BE2C (cell line): ENCODE results near the gene ZNF101.

ENCODE experiments used
- DNase-seq: peaks from one replicate; pipeline ENCODE4 v3.0.0-alpha.2; 2020
- H3K27me3 ChIP-seq: fragments of 250-450 bp; sonication (Bioruptor Pico); 2 replicates; pipeline ENCODE4 v1.5.1; 2020; ENCODE audit warnings: mild to moderate bottlenecking
- H3K36me3 ChIP-seq: fragments of 250-450 bp; sonication (Bioruptor Pico); 2 replicates; pipeline ENCODE4 v1.5.1; 2020; ENCODE audit warnings: mild to moderate bottlenecking
- H3K4me1 ChIP-seq: fragments of 250-450 bp; sonication (Bioruptor Pico); 2 replicates; pipeline ENCODE4 v1.5.1; 2020
- H3K4me3 ChIP-seq: 2 replicates; pipeline ENCODE4 v1.5.1; 2011; ENCODE audit warnings: low read depth, low read length
- H3K9me3 ChIP-seq: fragments of 250-450 bp; sonication (Bioruptor Pico); 2 replicates; pipeline ENCODE4 v1.5.1; 2020
- CTCF ChIP-seq: IDR thresholded peaks from 2 replicates; pipeline ENCODE4 v1.5.1; 2012; ENCODE audit warnings: mild to moderate bottlenecking, low read depth, low read length

The ZNF101 gene

GRCh38 chr19:19631346-19631745 is 37.3 kb upstream of the ZNF101 start:
- TF ChIP-seq CTCF: no peak
- H3K9me3 ChIP-seq: no peaks in the 10 kb centered on the region; the same call in 1 of the 2 replicates
- no peaks in the 10 kb centered on the region for H3K36me3 ChIP-seq
- H3K27me3 ChIP-seq: peaks cover 11% of the 10 kb centered on the region
- no peaks in the 10 kb centered on the region for H3K4me1 ChIP-seq
- DNase-seq: no peak
- H3K4me3 ChIP-seq: no peak overlapping the region

- Histone ChIP-seq H3K27me3 (peaks cover 6% of the 10 kb centered on the region), H3K36me3 (no peaks in the 10 kb centered on the region), H3K4me3 (no peak overlapping the region), H3K4me1 (no peaks in the 10 kb centered on the region), H3K9me3 (no peaks in the 10 kb centered on the region; the same call in 1 of the 2 replicates)
- no peak for TF ChIP-seq CTCF
- no peak for DNase-seq
Measured at GRCh38 chr19:19632661-19633060, 36.0 kb upstream of the ZNF101 start.

- Histone ChIP-seq H3K27me3 (no peaks in the 10 kb centered on the region), H3K36me3 (no peaks in the 10 kb centered on the region), H3K9me3 (no peaks in the 10 kb centered on the region), H3K4me3 (no peak overlapping the region), H3K4me1 (no peaks in the 10 kb centered on the region)
- TF ChIP-seq CTCF: no peak
- no peak for DNase-seq
Measured at GRCh38 chr19:19633711-19634515, 34.7 kb upstream of the ZNF101 start.

GRCh38 chr19:19634516-19635312 is 33.9 kb upstream of the ZNF101 start:
- Histone ChIP-seq H3K36me3 (no peaks in the 10 kb centered on the region), H3K27me3 (no peaks in the 10 kb centered on the region), H3K9me3 (no peaks in the 10 kb centered on the region), H3K4me3 (no peak overlapping the region), H3K4me1 (no peaks in the 10 kb centered on the region)
- no peak for TF ChIP-seq CTCF
- DNase-seq: no peak

GRCh38 chr19:19635313-19635702 is 33.3 kb upstream of the ZNF101 start:
- no peak for TF ChIP-seq CTCF
- no peaks in the 10 kb centered on the region for H3K9me3 ChIP-seq
- no peaks in the 10 kb centered on the region for H3K36me3 ChIP-seq
- no peak overlapping the region for H3K4me3 ChIP-seq
- no peak for DNase-seq
- no peaks in the 10 kb centered on the region for H3K27me3 ChIP-seq
- no peaks in the 10 kb centered on the region for H3K4me1 ChIP-seq
